DND-41 (cell line): ENCODE measurements around the gene GINM1.

Experiments used
- ATAC-seq: fragments of 200-7000 bp; cut with Tn5 transposase; 3 replicates; pipeline ENCODE4 v1.9.1; 2021; ENCODE audit warnings: low read depth; ENCODE audit not compliant: insufficient read depth
- DNase-seq: peaks from one replicate; pipeline ENCODE4 v3.0.0-alpha.2; 2020
- H2AFZ ChIP-seq: 2 replicates; pipeline ENCODE4 v1.6.0; 2012; ENCODE audit warnings: low read depth, low read length
- H3K27ac ChIP-seq: 2 replicates; pipeline ENCODE4 v1.5.1; 2012; ENCODE audit warnings: low read length, inconsistent platforms
- H3K27me3 ChIP-seq: fragments of 200-600 bp; sonication (generic); 2 replicates; pipeline ENCODE4 v1.6.0; 2012; ENCODE audit warnings: low read length, mild to moderate bottlenecking, inconsistent platforms; ENCODE audit not compliant: insufficient read depth, poor library complexity
- H3K36me3 ChIP-seq: 2 replicates; pipeline ENCODE4 v1.5.1; 2012; ENCODE audit warnings: low read length, inconsistent platforms; ENCODE audit not compliant: insufficient read depth
- H3K4me1 ChIP-seq: 2 replicates; pipeline ENCODE4 v1.5.1; 2012; ENCODE audit warnings: mild to moderate bottlenecking, low read length; ENCODE audit not compliant: insufficient read depth
- H3K4me2 ChIP-seq: 2 replicates; pipeline ENCODE4 v1.6.0; 2012; ENCODE audit warnings: mild to moderate bottlenecking, moderate library complexity, low read length, inconsistent platforms; ENCODE audit not compliant: insufficient read depth
- H3K4me3 ChIP-seq, 2 experiments: fragments of 200-600 bp in 1 of 2; shearing (Covaris generic) in 1 of 2; 2 replicates each; pipeline ENCODE4 v1.5.1; 2012 to 2016; ENCODE audit warnings: inconsistent platforms in 2 of 2, low read length in 2 of 2, mild to moderate bottlenecking in 2 of 2, low read depth in 1 of 2, moderate library complexity in 1 of 2
- H3K79me2 ChIP-seq: 2 replicates; pipeline ENCODE4 v1.6.0; 2012; ENCODE audit warnings: low read length, inconsistent platforms; ENCODE audit not compliant: insufficient read depth
- H3K9ac ChIP-seq: 2 replicates; pipeline ENCODE4 v1.6.0; 2012; ENCODE audit warnings: low read depth, mild to moderate bottlenecking, inconsistent platforms, low read length, moderate library complexity
- H3K9me3 ChIP-seq: 2 replicates; pipeline ENCODE4 v1.5.1; 2012; ENCODE audit warnings: low read length, moderate library complexity, mild to moderate bottlenecking, inconsistent platforms; ENCODE audit not compliant: insufficient read depth, severe bottlenecking
- H4K20me1 ChIP-seq: 2 replicates; pipeline ENCODE4 v1.6.0; 2012; ENCODE audit warnings: low read length; ENCODE audit not compliant: insufficient read depth
- CTCF ChIP-seq: IDR thresholded peaks from 2 replicates; pipeline ENCODE4 v1.5.1; 2012; ENCODE audit warnings: borderline replicate concordance, low read length, moderate library complexity, mild to moderate bottlenecking; ENCODE audit not compliant: poor library complexity, severe bottlenecking; ENCODE audit errors: extremely low read depth
- EZH2 ChIP-seq: IDR thresholded peaks from 3 replicates; pipeline ENCODE4 v1.6.1; 2012; ENCODE audit warnings: borderline replicate concordance, low read depth, mild to moderate bottlenecking, moderate library complexity, low read length, inconsistent platforms; ENCODE audit not compliant: severe bottlenecking

Gene GINM1

GRCh38 chr6:149634315-149634714 is 68.1 kb downstream of the GINM1 start:
- TF ChIP-seq EZH2 (no peak), CTCF (no peak)
- H3K27ac ChIP-seq = no peak overlapping the region

GRCh38 chr6:149636124-149636523 is 69.9 kb downstream of the GINM1 start:
- H4K20me1 ChIP-seq = no peaks in the 10 kb centered on the region
- H3K27ac ChIP-seq = no peak overlapping the region
- TF ChIP-seq CTCF (no peak), EZH2 (no peak)
- H3K4me2 ChIP-seq = no peak overlapping the region
- peaks cover 32% of the 10 kb centered on the region; the same call in 1 of the 2 replicates for H3K36me3 ChIP-seq
- H3K4me1 ChIP-seq = no peaks in the 10 kb centered on the region
- ATAC-seq = no peak
- H3K79me2 ChIP-seq = peaks cover 32% of the 10 kb centered on the region
- H3K27me3 ChIP-seq = no peaks in the 10 kb centered on the region
- no peaks in the 10 kb centered on the region for H3K9me3 ChIP-seq
- no peak for DNase-seq
- no peak overlapping the region for H2AFZ ChIP-seq
- no peak overlapping the region for H3K9ac ChIP-seq
- H3K4me3 ChIP-seq = no peak overlapping the region

More at GRCh38 chr6:149634315-149634714, 68.1 kb downstream of the GINM1 start:
- no peak overlapping the region for H3K4me2 ChIP-seq
- no peak for ATAC-seq
- peaks cover 44% of the 10 kb centered on the region for H3K36me3 ChIP-seq
- no peaks in the 10 kb centered on the region for H3K4me1 ChIP-seq
- H3K4me3 ChIP-seq = no peak overlapping the region
- H3K27me3 ChIP-seq = no peaks in the 10 kb centered on the region
- H2AFZ ChIP-seq = no peak overlapping the region
- no peak overlapping the region for H3K9ac ChIP-seq
- no peaks in the 10 kb centered on the region for H3K9me3 ChIP-seq
- no peaks in the 10 kb centered on the region for H4K20me1 ChIP-seq
- no peak for DNase-seq
- H3K79me2 ChIP-seq = peaks cover 18% of the 10 kb centered on the region
